Spleen (tissue), 7 donors: ENCODE data around the gene HEG1.

Experiments
- CTCF ChIP-seq, 11 experiments: fragments of 200-600 bp in 7 of 11; fragments of 450-650 bp in 4 of 11; sonication (generic) in 4 of 11; IDR thresholded peaks in 8 of 11; conservative IDR thresholded peaks in 3 of 11; 1 replicate in 7 of 11; 2 replicates in 4 of 11; pipeline versions ENCODE4 v1.4.0 to v1.8.0; 2016 to 2021; ENCODE audit warnings: antibody characterized with exemption in 11 of 11, inconsistent platforms in 4 of 11, mild to moderate bottlenecking in 1 of 11
- POLR2AphosphoS5 ChIP-seq, 3 donors: sonication (generic); formaldehyde crosslinking; IDR thresholded peaks; one replicate each; pipeline ENCODE4 v1.5.1; 2017; ENCODE audit warnings: antibody characterized with exemption in 3 of 3
- donor health status: DM: no; HTN: no; CAD: no; lungs with moderate emphysema.
- donor health status: DM: no; HTN: no; CAD: no.
- donor health status: DM: no; HTN: no; CAD: no.

- no peak for TF ChIP-seq CTCF (IDR thresholded peaks at IDR 0.05 in 8 of 11, conservative IDR thresholded peaks at IDR 0.05 in 3 of 11)
- peak in 1 of 3 donors; percentile 30 for TF ChIP-seq POLR2AphosphoS5 (IDR thresholded peaks at IDR 0.05)
These were observed 31.0 kb downstream of the HEG1 start for GRCh38 chr3:125024817-125025216.
